Endothelial cell of umbilical vein (primary cell): ENCODE data around the gene PDCD1LG2.

Experiments
- CTCF ChIP-seq, 2 donors: IDR thresholded peaks; 1 replicate in 1 of 2; 2 replicates in 1 of 2; pipeline ENCODE4 v1.5.1; 2011; ENCODE audit warnings: low read length in 2 of 2, mild to moderate bottlenecking in 2 of 2, moderate library complexity in 2 of 2, control low read depth in 1 of 2, inconsistent platforms in 1 of 2, low read depth in 1 of 2; ENCODE audit not compliant: insufficient read depth in 1 of 2; ENCODE audit errors: extremely low read depth in 1 of 2
- EZH2 ChIP-seq: IDR thresholded peaks from 2 replicates; pipeline ENCODE4 v1.6.1; 2012; ENCODE audit warnings: borderline replicate concordance, low read depth, mild to moderate bottlenecking, moderate library complexity, low read length, inconsistent platforms; ENCODE audit not compliant: severe bottlenecking
- MAX ChIP-seq: IDR thresholded peaks from 2 replicates; pipeline ENCODE4 v1.6.1; 2011; ENCODE audit not compliant: insufficient read depth, insufficient read length

GRCh38 chr9:5563417-5563815 is 53.1 kb downstream of the PDCD1LG2 start:
- TF ChIP-seq CTCF (IDR thresholded peaks at IDR 0.05; ENCODE audit: extremely low read depth in 1 of 2, insufficient read depth in 1 of 2, low read depth in 1 of 2, low read length in 2 of 2) (no peak), MAX (no peak), EZH2 (no peak)
